H1 (cell line): ENCODE measurements around the gene HSD17B10. TPM values are rescaled to one million over a fixed set of nuclear protein-coding genes. Genes with fewer than 3 reads are reported as not detected.

Experiments used
- CTCF ChIA-PET: fragments of 300-600 bp; sonication (Branson Sonifier 250); formaldehyde crosslinking; loops from one replicate; lab custom pipeline; 2021; ENCODE audit not compliant: partially characterized antibody; lab: Charles Lee
- POLR2A ChIA-PET: fragments of 300-600 bp; sonication (Branson Sonifier 250); formaldehyde crosslinking; loops from one replicate; lab custom pipeline; 2021; ENCODE audit warnings: inconsistent platforms; ENCODE audit not compliant: partially characterized antibody; lab: Charles Lee
- DNase-seq, 2 experiments: peaks; one replicate each; pipeline versions ENCODE4 v3.0.0 to v3.0.0-alpha.2; 2010 to 2022; ENCODE audit warnings: low spot score in 2 of 2, low read depth in 1 of 2, mixed read lengths in 1 of 2
- FAIRE-seq: peaks from 2 replicates; lab custom pipeline; 2011; peaks lifted over from hg19 to GRCh38; lab: Jason Lieb, UNC
- H2AFZ ChIP-seq: 2 replicates; pipeline ENCODE4 v1.8.1; 2012; ENCODE audit warnings: low read length, inconsistent platforms
- H2AK5ac ChIP-seq: 2 replicates; pipeline ENCODE4 v1.6.1; 2013; ENCODE audit warnings: low read depth, low read length
- H2BK120ac ChIP-seq: replicated peaks from 2 replicates; pipeline ENCODE3; 2013; ENCODE audit warnings: low read depth, low read length, inconsistent platforms
- H2BK12ac ChIP-seq: 2 replicates; pipeline ENCODE4 v1.6.1; 2013; ENCODE audit warnings: low read depth, low read length
- H2BK15ac ChIP-seq: 2 replicates; pipeline ENCODE4 v1.6.1; 2013; ENCODE audit warnings: low read length
- H2BK20ac ChIP-seq: 2 replicates; pipeline ENCODE4 v1.6.1; 2013; ENCODE audit warnings: low read length
- H2BK5ac ChIP-seq: 2 replicates; pipeline ENCODE4 v1.6.1; 2013; ENCODE audit warnings: low read depth, low read length
- H3K14ac ChIP-seq: 2 replicates; pipeline ENCODE4 v1.6.1; 2013; ENCODE audit warnings: inconsistent platforms; ENCODE audit not compliant: insufficient read length
- H3K18ac ChIP-seq: 2 replicates; pipeline ENCODE4 v1.6.1; 2013; ENCODE audit warnings: low read length; ENCODE audit errors: extremely low read depth
- H3K23ac ChIP-seq: 2 replicates; pipeline ENCODE4 v1.6.1; 2013; ENCODE audit warnings: inconsistent platforms; ENCODE audit not compliant: insufficient read length
- H3K23me2 ChIP-seq: 2 replicates; pipeline ENCODE4 v1.6.1; 2013; ENCODE audit warnings: low read depth, low read length
- H3K27ac ChIP-seq: 2 replicates; pipeline ENCODE4 v1.6.1; 2011; ENCODE audit warnings: low read depth, low read length, inconsistent platforms
- H3K27me3 ChIP-seq, 4 experiments: replicated peaks in 1 of 4; 1 replicate in 1 of 4; 2 replicates in 3 of 4; pipeline versions ENCODE4 v1.6.1 to v1.8.1; 2011 to 2013; ENCODE audit warnings: low read length in 3 of 4, mild to moderate bottlenecking in 3 of 4, inconsistent platforms in 2 of 4, mixed read lengths in 2 of 4, moderate library complexity in 1 of 4; ENCODE audit not compliant: control insufficient read depth in 3 of 4, insufficient read depth in 3 of 4; ENCODE audit errors: extremely low read depth in 1 of 4
- H3K36me3 ChIP-seq, 4 experiments: 2 replicates each; pipeline versions ENCODE4 v1.6.1 to v1.8.1; 2011 to 2013; ENCODE audit warnings: mild to moderate bottlenecking in 4 of 4, low read length in 3 of 4, moderate library complexity in 2 of 4, control low read depth in 1 of 4, inconsistent platforms in 1 of 4; ENCODE audit not compliant: insufficient read depth in 4 of 4, control insufficient read depth in 2 of 4
- H3K4ac ChIP-seq: replicated peaks from 2 replicates; pipeline ENCODE3; 2013; ENCODE audit warnings: low read length, low read depth, mixed read lengths, inconsistent platforms; ENCODE audit not compliant: insufficient read length
- H3K4me1 ChIP-seq, 4 experiments: replicated peaks in 1 of 4; 1 replicate in 1 of 4; 2 replicates in 3 of 4; pipeline versions ENCODE4 v1.6.1 to v1.8.1; 2011 to 2013; ENCODE audit warnings: low read length in 3 of 4, inconsistent platforms in 2 of 4, mixed read lengths in 1 of 4; ENCODE audit not compliant: insufficient read depth in 4 of 4, control insufficient read depth in 3 of 4
- H3K4me2 ChIP-seq, 2 experiments: 2 replicates each; pipeline versions ENCODE4 v1.6.1 to v1.8.1; 2011 to 2013; ENCODE audit warnings: low read depth in 2 of 2, low read length in 2 of 2, control low read depth in 1 of 2, inconsistent platforms in 1 of 2, mild to moderate bottlenecking in 1 of 2; ENCODE audit not compliant: insufficient read depth in 1 of 2
- H3K4me3 ChIP-seq, 4 experiments: fragments of 200-600, 300-600 bp in 1 of 4; sonication (generic), shearing (Covaris generic), sonication (Bioruptor Twin) in 1 of 4; 2 replicates each; pipeline versions ENCODE4 v1.5.1 to v1.8.1; 2011 to 2016; ENCODE audit warnings: low read length in 4 of 4, low read depth in 3 of 4, control low read depth in 2 of 4, inconsistent platforms in 2 of 4, mild to moderate bottlenecking in 2 of 4, mixed read lengths in 1 of 4, moderate library complexity in 1 of 4; ENCODE audit not compliant: insufficient read depth in 2 of 4; ENCODE audit errors: extremely low read depth in 1 of 4
- H3K56ac ChIP-seq: replicated peaks from 2 replicates; pipeline ENCODE3; 2013; ENCODE audit warnings: low read depth, mild to moderate bottlenecking, mixed read lengths, low read length, inconsistent platforms; ENCODE audit not compliant: insufficient read length
- H3K79me1 ChIP-seq: 2 replicates; pipeline ENCODE4 v1.6.1; 2013; ENCODE audit warnings: low read depth, low read length, control low read depth
- H3K79me2 ChIP-seq, 2 experiments: 2 replicates each; pipeline versions ENCODE4 v1.6.1 to v1.8.1; 2012 to 2013; ENCODE audit warnings: low read length in 2 of 2, mild to moderate bottlenecking in 2 of 2, inconsistent platforms in 1 of 2; ENCODE audit not compliant: insufficient read depth in 2 of 2, control insufficient read depth in 1 of 2
- H3K9ac ChIP-seq, 4 experiments: replicated peaks in 1 of 4; 1 replicate in 1 of 4; 2 replicates in 3 of 4; pipeline versions ENCODE4 v1.6.1 to v1.8.1; 2011 to 2013; ENCODE audit warnings: low read depth in 3 of 4, low read length in 3 of 4, control low read depth in 2 of 4, mild to moderate bottlenecking in 2 of 4, moderate library complexity in 2 of 4, inconsistent platforms in 1 of 4; ENCODE audit errors: extremely low read depth in 1 of 4
- H3K9me3 ChIP-seq, 2 experiments: 2 replicates each; pipeline versions ENCODE4 v1.6.1 to v1.8.1; 2012 to 2013; ENCODE audit warnings: mild to moderate bottlenecking in 2 of 2, moderate library complexity in 2 of 2, control low read depth in 1 of 2, inconsistent platforms in 1 of 2, low read depth in 1 of 2, low read length in 1 of 2, mixed read lengths in 1 of 2; ENCODE audit not compliant: insufficient read depth in 2 of 2
- H4K20me1 ChIP-seq, 2 experiments: replicated peaks in 1 of 2; 2 replicates each; pipeline versions ENCODE3 to v1.8.1; 2011 to 2013; ENCODE audit warnings: inconsistent platforms in 2 of 2, low read length in 2 of 2, mild to moderate bottlenecking in 1 of 2; ENCODE audit not compliant: insufficient read depth in 2 of 2, control insufficient read depth in 1 of 2
- H4K5ac ChIP-seq: 2 replicates; pipeline ENCODE4 v1.6.1; 2013; ENCODE audit warnings: low read length, low read depth, mixed read lengths, inconsistent platforms; ENCODE audit not compliant: insufficient read length
- H4K8ac ChIP-seq: 2 replicates; pipeline ENCODE4 v1.8.0; 2013; ENCODE audit warnings: mild to moderate bottlenecking, moderate library complexity, low read length, inconsistent platforms; ENCODE audit not compliant: insufficient read depth; ENCODE audit errors: extremely low read depth
- H4K91ac ChIP-seq: replicated peaks from 2 replicates; pipeline ENCODE3; 2013; ENCODE audit warnings: low read length, mixed read lengths, inconsistent platforms; ENCODE audit not compliant: insufficient read length
- CBX5 ChIP-seq: fragments of 300-800, 300-1000 bp; sonication (generic); IDR thresholded peaks from 2 replicates; pipeline ENCODE4 v1.7.1; 2016; ENCODE audit warnings: antibody characterized with exemption, low read length, low read depth
- HDAC6 ChIP-seq: IDR thresholded peaks from one replicate; pipeline ENCODE4 v1.7.1; 2012; ENCODE audit warnings: low read depth, mild to moderate bottlenecking, inconsistent platforms, low read length, moderate library complexity
- WGBS, 2 experiments: shearing (Covaris generic) in 1 of 2; methylation state at CpG; one replicate each; pipeline versions ENCODE4 v1.1.6 to v1.1.7; 2013 to 2015; ENCODE audit warnings: low lambda C conversion rate in 2 of 2, mixed read lengths in 2 of 2, inconsistent platforms in 1 of 2, low coverage in 1 of 2, missing lambda C conversion rate in 1 of 2; ENCODE audit not compliant: insufficient replicate concordance in 2 of 2, insufficient coverage in 1 of 2, insufficient read length in 1 of 2; ENCODE audit errors: extremely low coverage in 1 of 2, missing lambda C conversion rate in 1 of 2; 5-methylcytosine and 5-hydroxymethylcytosine counted together
- polyA plus RNA-seq, 7 experiments: library from polyadenylated mRNA; depleted of rRNA in 3 of 7; stranded (reverse) in 5 of 7; unstranded in 2 of 7; fragments of >200 nt in 5 of 7; fragments of 200-250 nt in 2 of 7; gene quantifications; 1 replicate in 5 of 7; 2 replicates in 1 of 7; 4 replicates in 1 of 7; pipeline versions ENCODE4 v1.2.1 to v1.2.3, GENCODE V29; 2011 to 2013; ENCODE audit warnings: missing spikeins in 2 of 7, mixed read lengths in 2 of 7
- total RNA-seq: library from RNA; stranded (reverse); fragmentation: NEBNext Ultra II Directional; extraction: Animal tissue kit (Norgen Biotek cat#: 25700); gene quantifications from 2 replicates; pipeline ENCODE4 v1.2.1, GENCODE V29; 2021

Gene HSD17B10
- total and polyA plus RNA-seq, 2 of the 8 experiments (the other 6 are each of a cell fraction or from before 2014, with no cell fraction given) = 114 to 236 TPM

- no peaks in the 10 kb centered on the region for H3K36me3 ChIP-seq
- H3K18ac ChIP-seq = no peak overlapping the region
- no peak overlapping the region for H3K23ac ChIP-seq
- H3K79me2 ChIP-seq = no peaks in the 10 kb centered on the region
- no peak overlapping the region for H3K27ac ChIP-seq
- H4K8ac ChIP-seq = no peak overlapping the region
- H3K23me2 ChIP-seq = peaks cover 5% of the 10 kb centered on the region; the same call in 1 of the 2 replicates
- H3K4me3 ChIP-seq = peak overlapping the region in 2 of 4 experiments; percentile 56 to 65; a peak in 5 of 8 replicates
- CTCF ChIA-PET = interaction anchor here (0.8 to 0.9 kb wide), 2 partner anchors 31 to 156 kb away, joined by 3 read pairs; no protein-coding TSS in a partner anchor
- POLR2A ChIA-PET = no interaction called here
- no peak overlapping the region for H2BK5ac ChIP-seq
- no peak overlapping the region for H2BK20ac ChIP-seq
- H3K56ac ChIP-seq = no peak overlapping the region
- no peaks in the 10 kb centered on the region for H3K9me3 ChIP-seq
- no peaks in the 10 kb centered on the region for H3K79me1 ChIP-seq
- H2BK120ac ChIP-seq = no peak overlapping the region
- H3K14ac ChIP-seq = no peak overlapping the region
- H2AFZ ChIP-seq = peak overlapping the region; percentile 90; the same call in 1 of the 2 replicates
- H3K4ac ChIP-seq = no peak overlapping the region
- no peak for DNase-seq
- H2BK12ac ChIP-seq = no peak overlapping the region
- H4K91ac ChIP-seq = no peak overlapping the region
- H3K4me2 ChIP-seq = peak overlapping the region; percentile 74 to 90
- H4K20me1 ChIP-seq = no peaks in the 10 kb centered on the region
- H3K27me3 ChIP-seq = peaks cover 0 to 12% (median 7%) of the 10 kb centered on the region in 4 experiments; a peak in 5 of 7 replicates
- WGBS, 2 experiments = 93% methylated on average over 5 of the region's 5 CpGs; no CpG with 5 or more reads in 1 of the 2 experiments
- FAIRE-seq = peak; percentile 86
- no peak overlapping the region for H3K9ac ChIP-seq
- no peak overlapping the region for H2AK5ac ChIP-seq
- H4K5ac ChIP-seq = no peak overlapping the region
- H3K4me1 ChIP-seq = 0 out of 7 replicates have a peak, but pooled peaks cover 0 to 3% (median 0%) of the 10 kb centered on the region in 4 experiments
- H2BK15ac ChIP-seq = no peak overlapping the region
- no peak for TF ChIP-seq HDAC6
- TF ChIP-seq CBX5 = no peak
Measured at GRCh38 chrX:53440101-53440500, 5.9 kb upstream of the HSD17B10 start.
